Esophagus muscularis mucosa (tissue), 4 donors: ENCODE data around the gene VN1R5. TPM values are rescaled to one million over a fixed set of nuclear protein-coding genes. Genes with fewer than 3 reads are reported as not detected.

Experiments
- DNase-seq: peaks from one replicate; pipeline ENCODE4 v3.0.0-alpha.2; 2017; ENCODE audit errors: extremely low spot score
- H3K27ac ChIP-seq, 4 donors: fragments of 200-600 bp; sonication (generic); replicated peaks in 1 of 4; 1 replicate in 3 of 4; 2 replicates in 1 of 4; pipeline ENCODE4 v1.5.1; 2016 to 2019; ENCODE audit warnings: mild to moderate bottlenecking in 1 of 4
- H3K27me3 ChIP-seq, 4 donors: fragments of 200-600 bp; sonication (generic); one replicate each; pipeline versions ENCODE4 v1.5.1 to v1.6.0; 2016 to 2019
- H3K36me3 ChIP-seq, 4 donors: fragments of 200-600 bp; sonication (generic); one replicate each; pipeline ENCODE4 v1.5.1; 2016 to 2019
- H3K4me1 ChIP-seq, 4 donors: fragments of 200-600 bp; sonication (generic); one replicate each; pipeline ENCODE4 v1.5.1; 2016 to 2019
- H3K4me3 ChIP-seq, 4 donors: fragments of 200-600 bp; sonication (generic); 1 replicate in 2 of 4; 2 replicates in 2 of 4; pipeline ENCODE4 v1.5.1; 2016 to 2019; ENCODE audit warnings: mild to moderate bottlenecking in 4 of 4, moderate library complexity in 1 of 4
- H3K9me3 ChIP-seq, 4 donors: fragments of 200-600 bp; sonication (generic); 1 replicate in 3 of 4; 2 replicates in 1 of 4; pipeline ENCODE4 v1.5.1; 2016 to 2019
- CTCF ChIP-seq, 3 experiments: fragments of 200-600 bp in 2 of 3; fragments of 450-650 bp in 1 of 3; sonication (generic) in 2 of 3; IDR thresholded peaks; one replicate each; pipeline ENCODE4 v1.5.1; 2017 to 2019; ENCODE audit warnings: antibody characterized with exemption in 3 of 3, mild to moderate bottlenecking in 2 of 3, moderate library complexity in 1 of 3
- EP300 ChIP-seq: sonication (generic); formaldehyde crosslinking; IDR thresholded peaks from one replicate; pipeline ENCODE4 v1.6.1; 2017; ENCODE audit warnings: antibody characterized with exemption
- POLR2A ChIP-seq: fragments of 450-650 bp; IDR thresholded peaks from one replicate; pipeline ENCODE4 v1.6.1; 2017; ENCODE audit warnings: antibody characterized with exemption, moderate library complexity, mild to moderate bottlenecking, low read depth
- POLR2AphosphoS5 ChIP-seq, 2 donors: sonication (generic); formaldehyde crosslinking; IDR thresholded peaks; one replicate each; pipeline ENCODE4 v1.6.1; 2017; ENCODE audit warnings: antibody characterized with exemption in 2 of 2
- WGBS: methylation state at CpG from one replicate; pipeline ENCODE4 v1.1.5; 2018; 5-methylcytosine and 5-hydroxymethylcytosine counted together
- intact Hi-C: fragments of 100-400 bp; cut with DNase I; formaldehyde crosslinking; loops from one replicate; pipeline ENCODE4 v1.15.1; 2023
- total RNA-seq, 4 donors: library from RNA; depleted of rRNA; stranded (reverse); fragments of >200 nt; gene quantifications; one replicate each; pipeline versions ENCODE4 v1.1.0 to v1.2.1, GENCODE V29; 2016

Gene VN1R5
- total RNA-seq, 4 donors from 2014 or later = not detected

GRCh38 chr1:247295274-247295684 lies 39.4 kb downstream of the VN1R5 start:
- H3K36me3 ChIP-seq = peaks cover 3 to 18% (median 15%) of the 10 kb centered on the region in 4 donors
- no peaks in the 10 kb centered on the region for H3K9me3 ChIP-seq
- no peak overlapping the region for H3K27ac ChIP-seq
- H3K27me3 ChIP-seq = peaks cover 0 to 38% (median 0%) of the 10 kb centered on the region in 4 donors
- intact Hi-C loops = no loop called here
- no peak overlapping the region for H3K4me3 ChIP-seq
- 41% methylated on average over 6 of the region's 6 CpGs for WGBS
- DNase-seq = no peak
- no peak for TF ChIP-seq POLR2A
- TF ChIP-seq CTCF (IDR thresholded peaks at IDR 0.05) = no peak
- no peak for TF ChIP-seq EP300
- no peak for TF ChIP-seq POLR2AphosphoS5 (IDR thresholded peaks at IDR 0.05)
- no peaks in the 10 kb centered on the region for H3K4me1 ChIP-seq

- TF ChIP-seq EP300 (no peak), POLR2AphosphoS5 (IDR thresholded peaks at IDR 0.05) (no peak), POLR2A (no peak), CTCF (IDR thresholded peaks at IDR 0.05) (no peak)
- Histone ChIP-seq H3K9me3 (no peaks in the 10 kb centered on the region), H3K4me1 (no peaks in the 10 kb centered on the region), H3K27ac (no peak overlapping the region), H3K4me3 (no peak overlapping the region), H3K27me3 (peaks cover 0 to 38% (median 0%) of the 10 kb centered on the region in 4 donors), H3K36me3 (peaks cover 8 to 23% (median 20%) of the 10 kb centered on the region in 4 donors)
- DNase-seq = no peak
- intact Hi-C loops = no loop called here
- WGBS = 27% methylated on average over 5 of the region's 5 CpGs
Measured at GRCh38 chr1:247295746-247296145, 39.9 kb downstream of the VN1R5 start.

- no peak for TF ChIP-seq POLR2A
- no peak for TF ChIP-seq EP300
- TF ChIP-seq POLR2AphosphoS5 (IDR thresholded peaks at IDR 0.05) = no peak
- TF ChIP-seq CTCF (IDR thresholded peaks at IDR 0.05) = no peak
- intact Hi-C loops = no loop called here
- no peaks in the 10 kb centered on the region for H3K4me1 ChIP-seq
- H3K9me3 ChIP-seq = no peaks in the 10 kb centered on the region
- WGBS = 94% methylated on average over 8 of the region's 8 CpGs
- no peak for DNase-seq
- peaks cover 0 to 38% (median 0%) of the 10 kb centered on the region in 4 donors for H3K27me3 ChIP-seq
- no peak overlapping the region for H3K4me3 ChIP-seq
- no peak overlapping the region for H3K27ac ChIP-seq
- peaks cover 8 to 32% (median 30%) of the 10 kb centered on the region in 4 donors for H3K36me3 ChIP-seq
Measured at GRCh38 chr1:247296599-247297180, 40.8 kb downstream of the VN1R5 start.

GRCh38 chr1:247297263-247298123 lies 41.6 kb downstream of the VN1R5 start:
- peaks cover 0 to 30% (median 0%) of the 10 kb centered on the region in 4 donors for H3K27me3 ChIP-seq
- no peaks in the 10 kb centered on the region for H3K9me3 ChIP-seq
- intact Hi-C loops = no loop called here
- no peak overlapping the region for H3K4me3 ChIP-seq
- WGBS = 88% methylated on average over 9 of the region's 9 CpGs
- no peak for DNase-seq
- no peaks in the 10 kb centered on the region for H3K4me1 ChIP-seq
- no peak overlapping the region for H3K27ac ChIP-seq
- peaks cover 9 to 40% (median 38%) of the 10 kb centered on the region in 4 donors for H3K36me3 ChIP-seq
- TF ChIP-seq POLR2A = no peak

GRCh38 chr1:247298124-247298481 lies 42.2 kb downstream of the VN1R5 start:
- TF ChIP-seq EP300 (no peak), CTCF (IDR thresholded peaks at IDR 0.05) (no peak), POLR2AphosphoS5 (IDR thresholded peaks at IDR 0.05) (no peak), POLR2A (no peak)
- Histone ChIP-seq H3K27me3 (peaks cover 0 to 24% (median 0%) of the 10 kb centered on the region in 4 donors), H3K36me3 (peaks cover 15 to 46% (median 43%) of the 10 kb centered on the region in 4 donors), H3K27ac (no peak overlapping the region), H3K4me1 (no peaks in the 10 kb centered on the region), H3K4me3 (no peak overlapping the region), H3K9me3 (no peaks in the 10 kb centered on the region)
- intact Hi-C loops = no loop called here
- 84% methylated on average over 6 of the region's 6 CpGs for WGBS
- no peak for DNase-seq
